ENCODE results near the gene CCDC85C. TPM values are rescaled to one million over a fixed set of nuclear protein-coding genes. Genes with fewer than 3 reads are reported as not detected.

Gene CCDC85C
- total and polyA plus RNA-seq, 2 of the 4 experiments (the other 2 are of a cell fraction), result 16.0 to 19.0 TPM

GRCh38 chr14:99516871-99517642, 87.0 kb downstream of the CCDC85C start:
- CTCF ChIA-PET, result interaction anchor here (1.7 kb wide), 1 partner anchor 92 kb away, joined by 4 read pairs; no protein-coding TSS in a partner anchor
- intact Hi-C loops (cut with micrococcal nuclease), result no loop called here
- TF ChIP-seq NFE2L2 (IDR thresholded peaks at IDR 0.05; ENCODE audit: low read depth, low read length), result no peak

More at GRCh38 chr14:99516871-99517642, 87.0 kb downstream of the CCDC85C start:
- no TSS peak for BruUV-seq (replicated peaks)
- Histone ChIP-seq H3K18ac (ENCODE audit: low read depth, low read length) (no peak overlapping the region), H3K27me3 (ENCODE audit: control insufficient read depth, insufficient read depth, low read length) (no peaks in the 10 kb centered on the region), H4K5ac (ENCODE audit: low read depth, low read length) (no peak overlapping the region), H3K9me3 (ENCODE audit: control insufficient read depth, insufficient read depth, low read length) (no peaks in the 10 kb centered on the region), H3K79me1 (ENCODE audit: low read depth in 1 of 2, low read length in 2 of 2) (peaks cover 11 to 74% of the 10 kb centered on the region in 2 experiments), H3K56ac (ENCODE audit: extremely low read depth, insufficient read depth, low read length) (no peak overlapping the region), H3K4me3 (ENCODE audit: insufficient read depth, low read depth, low read length) (no peak overlapping the region), H3K14ac (replicated peaks; ENCODE audit: low read depth, low read length) (no peak overlapping the region), H2BK20ac (ENCODE audit: low read depth, low read length) (no peak overlapping the region), H2BK5ac (ENCODE audit: low read depth, low read length, poor library complexity, severe bottlenecking) (no peak overlapping the region), H3K36me3 (ENCODE audit: control insufficient read depth, insufficient read depth, low read length) (peaks cover 21% of the 10 kb centered on the region), H3K4ac (ENCODE audit: low read depth, low read length) (no peak overlapping the region), H4K20me1 (ENCODE audit: insufficient read depth, low read length) (peaks cover 38% of the 10 kb centered on the region), H3K4me2 (ENCODE audit: low read depth, low read length) (no peak overlapping the region), H2AFZ (replicated peaks; ENCODE audit: low read length, poor library complexity) (no peak overlapping the region), H3K9ac (ENCODE audit: low read depth, low read length) (no peak overlapping the region), H2AK5ac (ENCODE audit: low read depth, low read length) (no peak overlapping the region; the same call in 1 of the 2 replicates), H4K8ac (ENCODE audit: low read depth in 2 of 2, low read length in 2 of 2) (no peak overlapping the region), H3K27ac (ENCODE audit: insufficient read depth, low read length) (no peak overlapping the region), H3K4me1 (ENCODE audit: control insufficient read depth, insufficient read depth, low read length) (peaks cover 12% of the 10 kb centered on the region), H4K91ac (ENCODE audit: insufficient read depth, low read depth, low read length) (no peak overlapping the region), H2BK120ac (ENCODE audit: low read depth, low read length) (no peak overlapping the region), H3K9me1 (ENCODE audit: insufficient read depth, low read length) (no peaks in the 10 kb centered on the region; the same call in 1 of the 2 replicates), H2BK15ac (ENCODE audit: low read depth, low read length) (no peak overlapping the region), H2AK9ac (replicated peaks; ENCODE audit: low read depth, low read length, poor library complexity) (no peak overlapping the region), H3K23ac (ENCODE audit: low read depth, low read length) (no peak overlapping the region)
- dilution Hi-C loops (cut with HindIII; ENCODE audit: low sequenced_read_pairs, unreplicated experiment), result no loop called here
- in situ Hi-C loops (cut with MboI; ENCODE audit: low sequenced_read_pairs), result no loop called here
- ATAC-seq (ENCODE audit: low read depth), result no peak
- 100% methylated on average over 1 of the region's 14 CpGs; no CpG with 5 or more reads in 1 of the 2 experiments for WGBS, 2 experiments (ENCODE audit: extremely low coverage in 2 of 2, insufficient read length in 1 of 2)
- DNase-seq, result no peak
- POLR2A ChIA-PET (ENCODE audit: unreplicated experiment), result no interaction called here
